ENCODE results near the gene RHOJ.
"Not testable (repeated sequence)": the region's sequence is repeated elsewhere in the genome, so short reads cannot be mapped to it uniquely, and the experiment has no call there.

RHOJ gene

GRCh38 chr14:63204407-63205043, at the start of gene RHOJ:
Gene RHOJ, plus strand, starts transcription at chr14:63204443. Its CDS starts 427 bp downstream, at chr14:63204870.
- DNase-seq (ENCODE audit: low read depth): no peak
- TF ChIP-seq, protein P1, sequence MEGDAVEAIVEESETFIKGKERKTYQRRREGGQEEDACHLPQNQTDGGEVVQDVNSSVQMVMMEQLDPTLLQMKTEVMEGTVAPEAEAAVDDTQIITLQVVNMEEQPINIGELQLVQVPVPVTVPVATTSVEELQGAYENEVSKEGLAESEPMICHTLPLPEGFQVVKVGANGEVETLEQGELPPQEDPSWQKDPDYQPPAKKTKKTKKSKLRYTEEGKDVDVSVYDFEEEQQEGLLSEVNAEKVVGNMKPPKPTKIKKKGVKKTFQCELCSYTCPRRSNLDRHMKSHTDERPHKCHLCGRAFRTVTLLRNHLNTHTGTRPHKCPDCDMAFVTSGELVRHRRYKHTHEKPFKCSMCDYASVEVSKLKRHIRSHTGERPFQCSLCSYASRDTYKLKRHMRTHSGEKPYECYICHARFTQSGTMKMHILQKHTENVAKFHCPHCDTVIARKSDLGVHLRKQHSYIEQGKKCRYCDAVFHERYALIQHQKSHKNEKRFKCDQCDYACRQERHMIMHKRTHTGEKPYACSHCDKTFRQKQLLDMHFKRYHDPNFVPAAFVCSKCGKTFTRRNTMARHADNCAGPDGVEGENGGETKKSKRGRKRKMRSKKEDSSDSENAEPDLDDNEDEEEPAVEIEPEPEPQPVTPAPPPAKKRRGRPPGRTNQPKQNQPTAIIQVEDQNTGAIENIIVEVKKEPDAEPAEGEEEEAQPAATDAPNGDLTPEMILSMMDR (IDR thresholded peaks at IDR 0.05; ENCODE audit: low read depth, low read length, missing control alignments): no peak
- in situ Hi-C loops (cut with HindIII; ENCODE audit: low sequenced_read_pairs): no loop called here
- peak within 1 kb of the TSS; percentile 57 for H3K4me3 ChIP-seq (ENCODE audit: low read depth, low read length)

DNA sequence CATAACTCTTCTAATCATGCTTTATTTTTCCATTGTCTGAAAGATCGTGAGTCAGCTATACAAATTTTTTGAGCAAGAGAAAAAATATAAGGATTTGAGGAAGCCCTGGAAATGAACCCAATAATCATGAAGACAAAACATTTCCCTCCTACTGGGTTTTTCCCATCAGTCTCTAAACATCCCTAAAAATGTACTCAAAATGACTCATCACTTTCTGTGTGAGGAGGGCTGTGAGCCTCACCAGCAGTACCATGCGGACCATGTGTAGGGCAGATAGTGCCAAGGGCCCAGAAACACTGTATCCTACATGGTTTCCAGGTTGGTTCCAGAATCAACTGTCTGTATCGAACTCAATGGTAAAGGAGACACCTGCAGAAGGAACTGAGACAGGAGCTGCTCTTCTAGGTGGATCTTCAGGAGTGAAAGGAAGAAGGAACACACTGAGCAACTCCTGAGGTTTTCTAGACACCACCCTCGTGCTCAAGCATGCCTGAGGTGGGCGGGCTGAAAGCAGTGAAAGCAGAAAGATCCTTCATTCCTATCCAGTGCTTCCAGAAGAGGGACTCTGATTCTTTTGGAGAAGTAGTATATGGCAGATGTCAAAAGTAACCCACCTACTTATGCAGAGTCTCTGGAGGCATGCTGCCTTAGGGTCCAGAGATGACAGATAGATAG, 48.6 kb upstream of the RHOJ start:
- peak; percentile 3 for DNase-seq (ENCODE audit: low read depth)
- TF ChIP-seq, protein P1 (IDR thresholded peaks at IDR 0.05; ENCODE audit: low read depth, low read length, missing control alignments): no peak
- in situ Hi-C loops (cut with HindIII; ENCODE audit: low sequenced_read_pairs): no loop called here
- no peak overlapping the region for H3K4me3 ChIP-seq (ENCODE audit: low read depth, low read length)

GRCh38 chr14:63157195-63157594, 47.0 kb upstream of the RHOJ start:
- H3K4me3 ChIP-seq (ENCODE audit: low read depth, low read length): no peak overlapping the region
- TF ChIP-seq, protein P1 (IDR thresholded peaks at IDR 0.05; ENCODE audit: low read depth, low read length, missing control alignments): no peak
- DNase-seq (ENCODE audit: low read depth): no peak
- in situ Hi-C loops (cut with HindIII; ENCODE audit: low sequenced_read_pairs): no loop called here

DNA sequence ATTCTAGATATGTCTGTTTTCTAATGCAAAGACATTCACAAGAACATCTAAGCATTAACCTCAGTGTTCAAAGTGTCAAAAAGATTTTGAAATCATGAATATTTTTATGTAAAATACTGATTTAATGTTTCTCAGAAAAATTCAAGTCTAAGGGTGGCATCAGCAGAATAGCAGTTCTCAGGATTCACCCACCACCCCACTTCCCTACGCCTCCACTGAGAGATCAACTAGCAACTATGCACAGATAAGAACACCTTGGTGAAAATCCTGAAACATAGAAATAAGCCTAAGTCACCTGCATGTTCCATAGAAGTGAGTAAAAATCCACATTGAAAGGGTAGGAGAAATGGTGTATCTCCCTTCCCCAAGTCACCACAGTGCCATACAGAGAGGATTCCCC, 40.9 kb upstream of the RHOJ start:
- TF ChIP-seq, protein P1 (IDR thresholded peaks at IDR 0.05; ENCODE audit: low read depth, low read length, missing control alignments): no peak
- H3K4me3 ChIP-seq (ENCODE audit: low read depth, low read length): no peak overlapping the region
- in situ Hi-C loops (cut with HindIII; ENCODE audit: low sequenced_read_pairs): no loop called here
- no peak for DNase-seq (ENCODE audit: low read depth)

- DNase-seq (ENCODE audit: low read depth): no peak
- in situ Hi-C loops (cut with HindIII; ENCODE audit: low sequenced_read_pairs): no loop called here
- no peak overlapping the region for H3K4me3 ChIP-seq (ENCODE audit: low read depth, low read length)
- TF ChIP-seq, protein P1 (IDR thresholded peaks at IDR 0.05; ENCODE audit: low read depth, low read length, missing control alignments): no peak
These were observed 40.0 kb upstream of the RHOJ start for GRCh38 chr14:63164108-63164683.

DNA sequence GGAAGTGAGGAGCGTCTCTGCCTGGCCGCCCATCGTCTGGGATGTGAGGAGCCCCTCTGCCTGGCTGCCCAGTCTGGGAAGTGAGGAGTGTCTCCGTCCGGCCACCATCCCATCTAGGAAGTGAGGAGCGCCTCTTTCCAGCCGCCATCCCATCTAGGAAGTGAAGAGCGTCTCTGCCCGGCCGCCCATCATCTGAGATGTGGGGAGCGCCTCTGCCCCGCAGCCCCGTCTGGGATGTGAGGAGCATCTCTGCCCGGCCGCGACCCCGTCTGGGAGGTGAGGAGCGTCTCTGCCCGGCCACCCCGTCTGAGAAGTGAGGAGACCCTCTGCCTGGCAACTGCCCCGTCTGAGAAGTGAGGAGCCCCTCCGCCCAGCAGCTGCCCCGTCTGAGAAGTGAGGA, 39.0 kb upstream of the RHOJ start:
- DNase-seq (ENCODE audit: low read depth); H3K4me3 ChIP-seq (ENCODE audit: low read depth, low read length); in situ Hi-C loops (cut with HindIII; ENCODE audit: low sequenced_read_pairs): not testable (repeated sequence)

DNA sequence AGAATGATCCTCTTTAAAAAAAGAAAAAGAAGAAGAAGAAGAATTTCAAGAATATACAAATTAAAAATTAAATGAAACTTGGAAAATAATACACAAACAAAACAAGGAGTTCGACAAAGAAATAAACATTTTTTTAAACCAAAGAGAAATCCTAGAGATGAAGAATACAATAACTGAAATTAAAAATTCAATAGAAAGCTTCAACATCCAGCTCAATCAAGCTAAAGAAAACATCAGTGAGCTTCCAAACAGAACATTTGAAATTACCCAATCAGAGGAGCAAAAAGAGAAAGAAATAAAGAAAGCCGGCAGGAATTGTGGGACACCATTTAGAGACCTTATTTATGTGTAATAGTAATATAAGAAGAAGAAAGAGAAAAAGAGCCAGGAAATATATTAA, 37.2 kb upstream of the RHOJ start:
- no peak overlapping the region for H3K4me3 ChIP-seq (ENCODE audit: low read depth, low read length)
- TF ChIP-seq, protein P1 (IDR thresholded peaks at IDR 0.05; ENCODE audit: low read depth, low read length, missing control alignments): no peak
- in situ Hi-C loops (cut with HindIII; ENCODE audit: low sequenced_read_pairs): no loop called here
- DNase-seq (ENCODE audit: low read depth): no peak
